GM19372 (cell line): Measurements from ENCODE around the gene PPIP5K2.
A peak's percentile ranks its signal among the peaks of the same experiment; 100 is the strongest.

Source experiments
- ATAC-seq: cut with Tn5 transposase; IDR thresholded peaks from one replicate; pipeline ENCODE4 v1.9.1; 2021; ENCODE audit warnings: mild to moderate bottlenecking, low read depth, moderate library complexity; ENCODE audit not compliant: unreplicated experiment

The PPIP5K2 gene

DNA sequence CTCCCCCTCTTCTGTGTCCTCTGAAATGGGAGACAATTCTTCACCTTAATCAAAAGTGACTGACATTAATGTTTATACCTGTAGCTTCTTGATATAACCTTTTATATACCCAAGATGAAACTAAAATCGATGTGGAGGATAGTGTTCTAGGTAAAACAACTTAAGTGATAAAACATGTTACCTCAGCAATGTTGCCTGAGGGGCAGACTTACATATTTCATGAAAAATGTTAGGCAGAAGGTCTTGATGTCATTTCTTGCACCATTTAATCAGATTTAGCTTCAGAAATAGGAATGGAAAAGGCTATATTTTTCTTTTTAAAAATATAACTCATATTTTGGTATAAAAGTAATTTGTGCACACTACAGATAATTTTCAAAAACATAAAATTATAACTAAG, 115.8 kb downstream of the PPIP5K2 start:
- ATAC-seq, result no peak

- ATAC-seq, result no peak
Measured at GRCh38 chr5:103237778-103238177, 117.7 kb downstream of the PPIP5K2 start.

DNA sequence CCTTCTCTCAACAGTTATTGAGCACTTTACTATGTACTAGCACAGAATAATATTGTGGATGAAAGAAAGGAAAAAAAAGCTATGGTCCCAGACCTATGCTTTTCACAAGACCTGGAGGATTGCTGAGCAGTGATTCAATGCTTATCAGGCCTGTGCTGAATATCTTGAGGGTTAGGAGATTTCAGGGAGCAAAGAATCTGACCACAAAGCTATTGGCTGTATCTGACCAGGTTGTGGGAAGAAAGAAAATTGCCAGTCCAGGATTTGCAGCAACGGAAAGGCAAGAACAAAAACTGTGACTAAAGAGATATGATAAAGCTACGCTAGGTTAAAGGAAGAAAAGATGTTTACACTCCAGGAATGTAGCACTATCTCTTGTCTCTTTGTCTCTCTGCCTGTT, 123.6 kb downstream of the PPIP5K2 start:
- ATAC-seq, result no peak

- ATAC-seq, result no peak
Measured at GRCh38 chr5:103244398-103244797, 124.3 kb downstream of the PPIP5K2 start.

- ATAC-seq, result no peak
Measured at GRCh38 chr5:103245761-103246160, 125.7 kb downstream of the PPIP5K2 start.

DNA sequence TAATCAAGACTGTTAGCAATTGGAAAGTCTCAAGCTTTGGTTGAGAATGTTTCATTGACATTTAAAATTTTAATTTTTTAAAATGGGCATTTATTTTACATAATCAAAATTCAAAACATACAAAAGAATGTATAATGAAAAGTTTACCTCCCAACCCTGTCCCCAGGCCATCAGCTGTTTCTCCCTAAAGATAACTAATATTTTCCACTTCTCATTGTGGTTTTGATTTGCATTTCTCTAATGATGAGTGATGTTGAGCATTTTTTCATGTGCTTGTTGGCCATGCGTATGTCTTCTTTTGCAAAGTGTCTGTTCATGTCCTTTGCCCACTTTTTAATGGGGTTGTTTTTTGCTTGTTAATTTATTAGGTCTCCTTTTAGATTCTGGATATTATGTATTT, 127.0 kb downstream of the PPIP5K2 start:
- ATAC-seq, result no peak

GRCh38 chr5:103249068-103249467, 129.0 kb downstream of the PPIP5K2 start:
- no peak for ATAC-seq

DNA sequence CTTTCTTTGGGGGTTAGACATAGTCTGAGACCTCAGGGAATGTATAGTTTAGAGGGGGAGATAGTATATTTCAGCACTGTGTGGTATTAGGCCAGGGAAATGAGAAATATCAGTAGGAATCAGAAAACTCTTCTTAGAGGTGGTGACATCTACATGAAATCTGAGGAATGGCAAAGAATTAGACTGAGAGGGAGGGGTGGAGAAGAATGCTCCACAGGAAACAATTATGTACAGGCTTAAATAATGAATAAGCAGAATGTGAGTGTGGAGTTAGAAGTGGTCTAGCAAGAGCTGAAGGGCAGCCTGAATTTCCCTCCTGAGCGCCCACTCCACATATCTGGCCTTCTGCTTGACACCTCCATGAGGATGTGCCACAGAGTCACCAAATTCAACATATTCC, 134.8 kb downstream of the PPIP5K2 start:
- ATAC-seq, result no peak

GRCh38 chr5:103255691-103256090, 135.6 kb downstream of the PPIP5K2 start:
- no peak for ATAC-seq

- no peak for ATAC-seq
Measured at GRCh38 chr5:103256178-103256577, 136.1 kb downstream of the PPIP5K2 start.

- peak; percentile 72 for ATAC-seq
Measured at GRCh38 chr5:103258368-103258956, 138.4 kb downstream of the PPIP5K2 start, which contains the start of gene MACIR. TSS of gene MACIR (plus strand) at chr5:103258763. CDS start at chr5:103275920, 17,157 bp downstream.

GRCh38 chr5:103258957-103259704, 139.0 kb downstream of the PPIP5K2 start:
- ATAC-seq, result peak; percentile 32

DNA sequence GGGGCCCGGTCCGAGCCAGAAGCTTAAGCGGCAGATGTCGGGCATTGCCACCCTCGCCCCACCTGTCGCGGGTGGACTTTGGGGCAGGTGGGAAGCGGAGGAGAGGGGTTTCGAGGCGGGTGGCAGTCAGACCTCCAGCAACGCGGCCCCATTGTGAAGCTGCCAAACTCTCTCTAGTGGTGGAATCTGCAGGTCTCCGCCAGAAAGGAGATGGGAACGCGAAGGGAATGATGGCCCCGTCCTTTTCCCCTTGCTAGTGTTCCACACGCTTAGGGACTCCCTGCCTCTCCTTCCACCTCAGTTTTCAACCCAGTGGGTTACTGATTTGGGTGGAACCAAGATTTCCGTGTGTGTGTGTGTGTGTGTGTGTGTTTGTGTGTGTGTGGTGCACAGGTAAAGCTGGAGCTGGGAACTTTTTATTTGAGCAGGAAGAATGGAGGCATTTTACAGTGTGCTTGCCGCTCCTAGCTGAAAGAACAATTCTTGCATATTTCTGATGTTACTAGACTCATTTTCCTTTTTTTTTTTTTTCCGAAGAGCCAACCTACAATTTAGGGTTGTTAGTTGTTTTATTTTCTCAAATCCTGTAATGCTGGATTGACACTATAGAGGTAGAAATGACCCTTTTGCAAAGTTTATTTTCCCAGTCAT, 139.7 kb downstream of the PPIP5K2 start:
- ATAC-seq, result no peak

GRCh38 chr5:103260951-103261350, 140.8 kb downstream of the PPIP5K2 start:
- peak; percentile 32 for ATAC-seq
